CD4-positive, alpha-beta T cell (primary cell): ENCODE results near the gene TNIK. TPM values are rescaled to one million over a fixed set of nuclear protein-coding genes. Genes with fewer than 3 reads are reported as not detected.

Experiments
- ATAC-seq: fragments of 200-7000 bp; cut with Tn5 transposase; one replicate; pipeline ENCODE4 v1.10.0; 2022; ENCODE audit warnings: mild to moderate bottlenecking; ENCODE audit not compliant: poor library complexity
- CTCF ChIA-PET: fragments of 350-600 bp; sonication (Branson Sonifier 250); formaldehyde crosslinking; loops from one replicate; lab custom pipeline; 2021; ENCODE audit warnings: antibody characterized with exemption, inconsistent platforms; lab: Charles Lee
- POLR2A ChIA-PET: fragments of 350-600 bp; sonication (Branson Sonifier 250); formaldehyde crosslinking; loops from one replicate; lab custom pipeline; 2021; ENCODE audit warnings: antibody characterized with exemption, inconsistent platforms; lab: Charles Lee
- DNase-seq, 14 experiments: peaks; one replicate each; pipeline ENCODE4 v3.0.0-alpha.2; 2013 to 2020; ENCODE audit warnings: mixed read lengths in 2 of 14
- H3K27ac ChIP-seq, 2 donors: one replicate each; pipeline versions ENCODE4 v1.5.1 to v1.7.0; 2013; ENCODE audit warnings: low read length in 2 of 2, low read depth in 1 of 2, mild to moderate bottlenecking in 1 of 2
- H3K27me3 ChIP-seq, 2 experiments: 1 replicate in 1 of 2; 2 replicates in 1 of 2; pipeline versions ENCODE4 v1.6.1 to v1.7.0; 2013; ENCODE audit warnings: low read length in 2 of 2, control low read depth in 1 of 2, mild to moderate bottlenecking in 1 of 2, moderate library complexity in 1 of 2; ENCODE audit not compliant: insufficient read depth in 2 of 2, control insufficient read depth in 1 of 2
- H3K36me3 ChIP-seq: one replicate; pipeline ENCODE4 v1.6.1; 2013; ENCODE audit warnings: low read length, control low read depth; ENCODE audit not compliant: insufficient read depth
- H3K4me1 ChIP-seq: one replicate; pipeline ENCODE4 v1.6.1; 2013; ENCODE audit warnings: low read length, control low read depth; ENCODE audit not compliant: insufficient read depth
- H3K4me3 ChIP-seq: one replicate; pipeline ENCODE4 v1.5.1; 2013; ENCODE audit warnings: mild to moderate bottlenecking, low read length, moderate library complexity
- H3K9me3 ChIP-seq, 2 experiments: 1 replicate in 1 of 2; 2 replicates in 1 of 2; pipeline versions ENCODE4 v1.6.1 to v1.7.0; 2013; ENCODE audit warnings: low read length in 2 of 2, mild to moderate bottlenecking in 2 of 2, control low read depth in 1 of 2, moderate library complexity in 1 of 2; ENCODE audit not compliant: control insufficient read depth in 1 of 2, insufficient read depth in 1 of 2
- H3K27ac Mint-ChIP-seq: one replicate; pipeline ENCODE4 v1.8.0; 2020; ENCODE audit warnings: mixed read lengths
- H3K27me3 Mint-ChIP-seq: one replicate; pipeline ENCODE4 v1.8.0; 2021; ENCODE audit warnings: mixed read lengths
- H3K36me3 Mint-ChIP-seq: one replicate; pipeline ENCODE4 v1.8.0; 2021; ENCODE audit warnings: low read depth, mixed read lengths
- H3K4me1 Mint-ChIP-seq: one replicate; pipeline ENCODE4 v1.8.0; 2021; ENCODE audit warnings: low read depth, mixed read lengths
- H3K4me3 Mint-ChIP-seq: one replicate; pipeline ENCODE4 v1.8.0; 2020; ENCODE audit warnings: mild to moderate bottlenecking, mixed read lengths
- H3K9me3 Mint-ChIP-seq: one replicate; pipeline ENCODE4 v1.8.0; 2020; ENCODE audit warnings: mixed read lengths
- CTCF ChIP-seq: fragments of 200-600 bp; IDR thresholded peaks from one replicate; pipeline ENCODE4 v1.8.0; 2022; ENCODE audit warnings: antibody characterized with exemption, mild to moderate bottlenecking
- intact Hi-C, 2 experiments: fragments of 100-400 bp; cut with DNase I in 1 of 2; cut with micrococcal nuclease in 1 of 2; formaldehyde crosslinking; loops; one replicate each; pipeline versions ENCODE4 v1.15.1 to v1.9.0; 2023 to 2025; cut with DNase I, micrococcal nuclease
- total RNA-seq, 174 experiments: library from RNA in 2 of 174; stranded (reverse) in 2 of 174; gene quantifications; one replicate each; pipeline ENCODE4 v1.2.3 and lab custom pipeline; 2021 to 2026

The TNIK gene
- total RNA-seq, 2 experiments from 2014 or later, result 71.0 to 78.3 TPM

- intact Hi-C loops, result no loop called here
- no peaks in the 10 kb centered on the region for H3K36me3 ChIP-seq
- H3K4me3 ChIP-seq, result no peak overlapping the region
- no peak overlapping the region for H3K27ac ChIP-seq
- H3K36me3 Mint-ChIP-seq, result no peaks in the 10 kb centered on the region
- no peak overlapping the region for H3K4me3 Mint-ChIP-seq
- peaks cover 0 to 6% of the 10 kb centered on the region in 2 experiments for H3K9me3 ChIP-seq
- ATAC-seq (no peak), DNase-seq (no peak)
- no peak for TF ChIP-seq CTCF
- peaks cover 84% of the 10 kb centered on the region for H3K4me1 Mint-ChIP-seq
- peaks cover 14% of the 10 kb centered on the region for H3K4me1 ChIP-seq
- CTCF ChIA-PET, result interaction anchor here (1.0 kb wide), 1 partner anchor 34 kb away, joined by 3 read pairs; no protein-coding TSS in a partner anchor
- H3K27me3 Mint-ChIP-seq, result no peaks in the 10 kb centered on the region
- no peak overlapping the region for H3K27ac Mint-ChIP-seq
- H3K27me3 ChIP-seq, result no peaks in the 10 kb centered on the region
- H3K9me3 Mint-ChIP-seq, result no peaks in the 10 kb centered on the region
- POLR2A ChIA-PET, result no interaction called here
Measured at GRCh38 chr3:171277456-171278298, 182.5 kb downstream of the TNIK start.

- ChIA-PET POLR2A (no interaction called here), CTCF (no interaction called here)
- no peak overlapping the region for H3K4me3 Mint-ChIP-seq
- DNase-seq (no peak), ATAC-seq (no peak)
- H3K27ac ChIP-seq, result no peak overlapping the region
- H3K9me3 ChIP-seq, result peaks cover 0 to 6% of the 10 kb centered on the region in 2 experiments
- H3K36me3 ChIP-seq, result no peaks in the 10 kb centered on the region
- H3K4me1 Mint-ChIP-seq, result peaks cover 88% of the 10 kb centered on the region
- no peak overlapping the region for H3K27ac Mint-ChIP-seq
- no peak for TF ChIP-seq CTCF
- H3K9me3 Mint-ChIP-seq, result peaks cover 2% of the 10 kb centered on the region
- peaks cover 14% of the 10 kb centered on the region for H3K4me1 ChIP-seq
- H3K36me3 Mint-ChIP-seq, result peaks cover 5% of the 10 kb centered on the region
- H3K4me3 ChIP-seq, result no peak overlapping the region
- intact Hi-C loops, result no loop called here
- no peaks in the 10 kb centered on the region for H3K27me3 Mint-ChIP-seq
- H3K27me3 ChIP-seq, result no peaks in the 10 kb centered on the region
Measured at GRCh38 chr3:171276923-171277322, 183.3 kb downstream of the TNIK start.

- Histone ChIP-seq H3K4me3 (no peak overlapping the region), H3K27me3 (no peaks in the 10 kb centered on the region), H3K4me1 (peaks cover 16% of the 10 kb centered on the region), H3K9me3 (peaks cover 0 to 6% of the 10 kb centered on the region in 2 experiments), H3K36me3 (no peaks in the 10 kb centered on the region), H3K27ac (no peak overlapping the region)
- peaks cover 2% of the 10 kb centered on the region for H3K9me3 Mint-ChIP-seq
- H3K27ac Mint-ChIP-seq, result peak overlapping the region; percentile 35
- POLR2A ChIA-PET, result interaction anchor here (0.9 to 1.8 kb wide), 3 partner anchors 16 to 28 kb away, joined by 3 to 6 read pairs (median 3); no protein-coding TSS in a partner anchor
- peak; percentile 78 for ATAC-seq
- no peak overlapping the region for H3K4me3 Mint-ChIP-seq
- no peak for TF ChIP-seq CTCF
- DNase-seq, result peak in 2 of 14 experiments; percentile 38 to 41
- H3K36me3 Mint-ChIP-seq, result peaks cover 5% of the 10 kb centered on the region
- H3K4me1 Mint-ChIP-seq, result peaks cover 90% of the 10 kb centered on the region
- intact Hi-C loops, result no loop called here
- no peaks in the 10 kb centered on the region for H3K27me3 Mint-ChIP-seq
- CTCF ChIA-PET, result interaction anchor here (1.2 kb wide), 1 partner anchor 73 kb away, joined by 3 read pairs; no protein-coding TSS in a partner anchor
Measured at GRCh38 chr3:171274222-171274621, 186.0 kb downstream of the TNIK start.
